Measurements from ENCODE around the gene SAMM50.

The SAMM50 gene

GRCh38 chr22:43919106-43919973 lies 35.9 kb upstream of the SAMM50 start:
- Histone ChIP-seq H3K9me3 (replicated peaks; ENCODE audit: insufficient read depth, low read length) (no peaks in the 10 kb centered on the region), H3F3A (ENCODE audit: insufficient read depth, low read length) (no peaks in the 10 kb centered on the region), H3K4me2 (ENCODE audit: low read depth, low read length) (no peak overlapping the region), H3K36me3 (replicated peaks; ENCODE audit: insufficient read depth, low read length) (no peaks in the 10 kb centered on the region), H3K27me3 (replicated peaks; ENCODE audit: insufficient read depth, low read length) (peaks cover 76% of the 10 kb centered on the region), H3K9me2 (replicated peaks; ENCODE audit: insufficient read depth, low read length) (no peaks in the 10 kb centered on the region), H3K4me3 (ENCODE audit: low read length) (no peak overlapping the region), H3K4me1 (ENCODE audit: low read length) (no peaks in the 10 kb centered on the region), H2AFZ (ENCODE audit: low read length) (no peak overlapping the region), H3K27ac (ENCODE audit: low read length) (no peak overlapping the region), H3K9ac (ENCODE audit: low read length) (no peak overlapping the region), H4K20me1 (ENCODE audit: insufficient read depth, low read length) (no peaks in the 10 kb centered on the region), H3K79me2 (ENCODE audit: low read length) (no peaks in the 10 kb centered on the region)
- DNase-seq, result no peak
- no peak for TF ChIP-seq EZH2 (optimal IDR thresholded peaks at IDR 0.05; ENCODE audit: low read depth, low read length)
- no peak for TF ChIP-seq CTCF (IDR thresholded peaks at IDR 0.05; ENCODE audit: low read length)
- TF ChIP-seq EZH2phosphoT487 (IDR thresholded peaks at IDR 0.05; ENCODE audit: low read length), result no peak

- H4K20me1 ChIP-seq (ENCODE audit: insufficient read depth, low read length), result no peaks in the 10 kb centered on the region
- no peaks in the 10 kb centered on the region for H3K79me2 ChIP-seq (ENCODE audit: low read length)
- H3K4me3 ChIP-seq (ENCODE audit: low read length), result no peak overlapping the region
- no peaks in the 10 kb centered on the region for H3K9me3 ChIP-seq (replicated peaks; ENCODE audit: insufficient read depth, low read length)
- no peaks in the 10 kb centered on the region for H3K9me2 ChIP-seq (replicated peaks; ENCODE audit: insufficient read depth, low read length)
- DNase-seq, result no peak
- H3K4me1 ChIP-seq (ENCODE audit: low read length), result no peaks in the 10 kb centered on the region
- no peak overlapping the region for H3K9ac ChIP-seq (ENCODE audit: low read length)
- H3K36me3 ChIP-seq (replicated peaks; ENCODE audit: insufficient read depth, low read length), result no peaks in the 10 kb centered on the region
- H3K27ac ChIP-seq (ENCODE audit: low read length), result no peak overlapping the region
- H3K4me2 ChIP-seq (ENCODE audit: low read depth, low read length), result no peak overlapping the region
- no peaks in the 10 kb centered on the region for H3F3A ChIP-seq (ENCODE audit: insufficient read depth, low read length)
- TF ChIP-seq EZH2phosphoT487 (IDR thresholded peaks at IDR 0.05; ENCODE audit: low read length) (no peak), CTCF (IDR thresholded peaks at IDR 0.05; ENCODE audit: low read length) (no peak), EZH2 (optimal IDR thresholded peaks at IDR 0.05; ENCODE audit: low read depth, low read length) (no peak)
- H2AFZ ChIP-seq (ENCODE audit: low read length), result no peak overlapping the region
- H3K27me3 ChIP-seq (replicated peaks; ENCODE audit: insufficient read depth, low read length), result peaks cover 74% of the 10 kb centered on the region
These were observed 33.9 kb upstream of the SAMM50 start for GRCh38 chr22:43921370-43921769.

GRCh38 chr22:43922123-43922522 lies 33.1 kb upstream of the SAMM50 start:
- H3K4me3 ChIP-seq (ENCODE audit: low read length), result no peak overlapping the region

More at GRCh38 chr22:43922123-43922522, 33.1 kb upstream of the SAMM50 start:
- H3K36me3 ChIP-seq (replicated peaks; ENCODE audit: insufficient read depth, low read length), result no peaks in the 10 kb centered on the region
- no peak overlapping the region for H3K9ac ChIP-seq (ENCODE audit: low read length)
- no peaks in the 10 kb centered on the region for H3K9me3 ChIP-seq (replicated peaks; ENCODE audit: insufficient read depth, low read length)
- TF ChIP-seq CTCF (IDR thresholded peaks at IDR 0.05; ENCODE audit: low read length) (no peak), EZH2phosphoT487 (IDR thresholded peaks at IDR 0.05; ENCODE audit: low read length) (no peak), EZH2 (optimal IDR thresholded peaks at IDR 0.05; ENCODE audit: low read depth, low read length) (no peak)
- H3K79me2 ChIP-seq (ENCODE audit: low read length), result no peaks in the 10 kb centered on the region
- H3F3A ChIP-seq (ENCODE audit: insufficient read depth, low read length), result no peaks in the 10 kb centered on the region
- H3K27me3 ChIP-seq (replicated peaks; ENCODE audit: insufficient read depth, low read length), result peaks cover 78% of the 10 kb centered on the region
- no peaks in the 10 kb centered on the region for H4K20me1 ChIP-seq (ENCODE audit: insufficient read depth, low read length)
- H3K27ac ChIP-seq (ENCODE audit: low read length), result no peak overlapping the region
- no peak for DNase-seq
- H2AFZ ChIP-seq (ENCODE audit: low read length), result no peak overlapping the region
- no peak overlapping the region for H3K4me2 ChIP-seq (ENCODE audit: low read depth, low read length)
- no peaks in the 10 kb centered on the region for H3K9me2 ChIP-seq (replicated peaks; ENCODE audit: insufficient read depth, low read length)
- H3K4me1 ChIP-seq (ENCODE audit: low read length), result no peaks in the 10 kb centered on the region
